KMS-11 (cell line): Measurements from ENCODE around the gene ENO3.

Experiments
- H2AFZ ChIP-seq: fragments of 200-600 bp; sonication (generic); 2 replicates; pipeline ENCODE4 v1.6.1; 2016; ENCODE audit warnings: antibody characterized with exemption, mixed run types, low read depth
- H3K27ac ChIP-seq: fragments of 200-600 bp; sonication (generic); 2 replicates; pipeline ENCODE4 v1.6.1; 2016; ENCODE audit warnings: mild to moderate bottlenecking, mixed run types
- H3K27me3 ChIP-seq: fragments of 200-600 bp; sonication (generic); 2 replicates; pipeline ENCODE4 v1.6.1; 2017; ENCODE audit warnings: mild to moderate bottlenecking, low read depth, mixed run types, moderate library complexity; ENCODE audit not compliant: insufficient read depth
- H3K36me3 ChIP-seq: fragments of 200-600 bp; sonication (generic); 2 replicates; pipeline ENCODE4 v1.6.1; 2017; ENCODE audit warnings: mild to moderate bottlenecking, mixed run types; ENCODE audit not compliant: insufficient read depth
- H3K4me1 ChIP-seq: fragments of 200-600 bp; sonication (generic); 2 replicates; pipeline ENCODE4 v1.6.1; 2016; ENCODE audit warnings: mild to moderate bottlenecking, low read depth, mixed run types; ENCODE audit not compliant: poor library complexity, severe bottlenecking
- H3K4me2 ChIP-seq: fragments of 200-600 bp; sonication (generic); 2 replicates; pipeline ENCODE4 v1.7.0; 2016; ENCODE audit warnings: mild to moderate bottlenecking, mixed run types
- H3K4me3 ChIP-seq: fragments of 200-600 bp; sonication (generic); IDR thresholded peaks from 2 replicates; pipeline ENCODE4 v1.6.1; 2017; ENCODE audit warnings: low read depth, low read length, mixed read lengths; ENCODE audit not compliant: insufficient read depth
- H3K79me2 ChIP-seq: fragments of 200-600 bp; sonication (generic); 2 replicates; pipeline ENCODE4 v1.6.1; 2016; ENCODE audit warnings: low read depth, mixed run types; ENCODE audit not compliant: insufficient read depth
- H3K9ac ChIP-seq: fragments of 200-600 bp; sonication (generic); 2 replicates; pipeline ENCODE4 v1.6.1; 2016; ENCODE audit warnings: mild to moderate bottlenecking, mixed run types
- H4K20me1 ChIP-seq: fragments of 200-600 bp; sonication (generic); 2 replicates; pipeline ENCODE4 v1.6.1; 2016; ENCODE audit warnings: mild to moderate bottlenecking, mixed run types; ENCODE audit not compliant: insufficient read depth
- TF ChIP-seq, protein P1 (sequence below): fragments of 200-600 bp; sonication (generic); conservative IDR thresholded peaks from 2 replicates; pipeline ENCODE4 v1.6.1; 2017; ENCODE audit warnings: low read depth, mild to moderate bottlenecking, antibody characterized with exemption, low read length, moderate library complexity, mixed read lengths

The ENO3 gene

DNA sequence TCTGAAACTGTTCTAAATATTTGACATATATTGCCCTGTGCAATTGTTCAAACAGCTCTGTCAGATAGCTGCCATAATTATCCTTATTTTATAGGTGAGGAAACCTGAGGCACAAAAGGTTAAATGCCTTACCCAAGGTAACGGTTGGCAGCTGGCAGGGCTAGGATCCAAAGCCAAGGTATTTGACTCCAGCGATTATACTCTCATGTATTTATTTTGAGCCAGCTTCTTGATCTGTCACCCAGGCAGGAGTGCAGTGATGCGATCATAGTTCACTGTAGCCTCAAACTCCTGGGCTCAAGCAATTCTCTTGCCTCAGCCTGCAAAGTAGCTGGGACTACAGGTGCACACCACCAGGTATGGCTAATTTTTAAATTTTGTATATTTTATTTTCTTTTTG lies 7.2 kb downstream of the ENO3 start:
- H3K4me3 ChIP-seq: no peak overlapping the region
- H4K20me1 ChIP-seq: no peaks in the 10 kb centered on the region
- H3K4me2 ChIP-seq: no peak overlapping the region
- no peaks in the 10 kb centered on the region for H3K36me3 ChIP-seq
- no peak overlapping the region for H3K9ac ChIP-seq
- H3K27me3 ChIP-seq: no peaks in the 10 kb centered on the region
- H3K79me2 ChIP-seq: no peaks in the 10 kb centered on the region
- no peak overlapping the region for H2AFZ ChIP-seq
- TF ChIP-seq, protein P1, sequence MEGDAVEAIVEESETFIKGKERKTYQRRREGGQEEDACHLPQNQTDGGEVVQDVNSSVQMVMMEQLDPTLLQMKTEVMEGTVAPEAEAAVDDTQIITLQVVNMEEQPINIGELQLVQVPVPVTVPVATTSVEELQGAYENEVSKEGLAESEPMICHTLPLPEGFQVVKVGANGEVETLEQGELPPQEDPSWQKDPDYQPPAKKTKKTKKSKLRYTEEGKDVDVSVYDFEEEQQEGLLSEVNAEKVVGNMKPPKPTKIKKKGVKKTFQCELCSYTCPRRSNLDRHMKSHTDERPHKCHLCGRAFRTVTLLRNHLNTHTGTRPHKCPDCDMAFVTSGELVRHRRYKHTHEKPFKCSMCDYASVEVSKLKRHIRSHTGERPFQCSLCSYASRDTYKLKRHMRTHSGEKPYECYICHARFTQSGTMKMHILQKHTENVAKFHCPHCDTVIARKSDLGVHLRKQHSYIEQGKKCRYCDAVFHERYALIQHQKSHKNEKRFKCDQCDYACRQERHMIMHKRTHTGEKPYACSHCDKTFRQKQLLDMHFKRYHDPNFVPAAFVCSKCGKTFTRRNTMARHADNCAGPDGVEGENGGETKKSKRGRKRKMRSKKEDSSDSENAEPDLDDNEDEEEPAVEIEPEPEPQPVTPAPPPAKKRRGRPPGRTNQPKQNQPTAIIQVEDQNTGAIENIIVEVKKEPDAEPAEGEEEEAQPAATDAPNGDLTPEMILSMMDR: no peak
- H3K4me1 ChIP-seq: no peaks in the 10 kb centered on the region
- H3K27ac ChIP-seq: no peak overlapping the region

DNA sequence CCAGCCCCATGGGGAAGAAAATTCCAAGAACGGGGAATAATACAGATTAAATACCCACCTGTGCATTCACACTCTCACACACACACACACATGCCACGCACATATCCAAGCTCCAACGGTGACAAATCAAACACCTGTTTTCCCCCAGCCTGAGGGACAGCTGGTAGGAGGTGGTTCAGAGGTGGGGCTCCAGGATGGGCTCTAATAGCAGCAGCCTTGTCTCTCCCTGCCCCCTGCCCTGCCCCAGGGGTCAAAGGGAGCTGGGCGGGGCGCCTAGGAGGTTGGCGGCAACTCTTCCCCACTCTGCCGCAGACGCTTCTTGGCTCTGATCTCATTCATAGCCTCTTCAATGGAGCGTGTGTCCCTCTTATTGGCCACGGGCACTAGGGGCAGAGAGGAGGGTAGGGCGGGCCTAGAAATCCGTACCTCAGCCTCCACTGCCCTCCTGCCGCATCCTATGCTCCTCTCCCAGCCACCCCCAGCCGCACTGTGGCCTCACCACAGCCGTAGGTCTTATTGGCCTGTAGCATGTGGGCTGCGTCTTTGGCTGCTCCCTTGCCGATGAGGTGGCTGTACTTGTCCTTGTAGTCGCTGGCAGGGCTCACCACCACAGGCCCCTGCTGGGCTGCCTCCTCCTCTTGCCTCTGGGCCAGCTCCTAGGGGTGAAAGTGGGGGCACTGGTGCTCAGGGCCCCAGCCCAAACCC lies 8.5 kb downstream of the ENO3 start:
- no peak overlapping the region for H3K4me2 ChIP-seq
- TF ChIP-seq, protein P1: no peak

DNA sequence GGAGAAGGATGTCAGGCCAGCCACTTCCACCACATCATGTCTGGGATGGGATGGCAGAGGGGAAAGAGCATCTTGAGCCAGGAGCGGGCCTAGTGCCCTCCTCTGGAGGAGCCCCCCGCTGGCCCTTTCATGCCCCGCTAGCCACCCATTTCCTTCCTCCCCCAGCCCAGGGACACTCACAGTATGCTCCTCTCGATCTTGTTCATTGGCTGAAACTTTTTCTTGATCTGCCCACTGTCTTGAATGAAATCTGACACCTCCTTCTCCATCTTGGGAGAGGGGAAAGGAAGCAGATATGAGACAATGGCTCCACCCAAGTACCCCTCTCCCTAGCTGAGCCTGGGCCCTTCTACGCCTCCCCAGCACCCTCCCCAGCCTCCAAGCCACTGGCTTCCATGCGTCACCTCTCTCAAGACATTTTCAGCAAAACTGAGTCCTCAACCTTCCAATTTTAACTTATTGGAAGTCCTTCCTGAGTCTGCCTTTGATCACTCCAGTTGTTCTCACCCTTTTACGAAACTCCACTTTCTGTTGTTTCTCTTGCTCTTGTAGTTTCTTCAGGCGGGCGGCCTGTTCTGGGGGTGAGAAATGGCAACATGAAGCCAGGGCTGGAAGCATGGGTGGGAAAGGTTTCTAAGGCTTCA lies 9.5 kb downstream of the ENO3 start:
- no peaks in the 10 kb centered on the region for H4K20me1 ChIP-seq
- H3K27me3 ChIP-seq: no peaks in the 10 kb centered on the region
- no peak overlapping the region for H2AFZ ChIP-seq
- TF ChIP-seq, protein P1: no peak
- H3K36me3 ChIP-seq: no peaks in the 10 kb centered on the region
- no peak overlapping the region for H3K27ac ChIP-seq
- H3K4me3 ChIP-seq: no peak overlapping the region
- no peak overlapping the region for H3K9ac ChIP-seq
- H3K79me2 ChIP-seq: no peaks in the 10 kb centered on the region
- no peaks in the 10 kb centered on the region for H3K4me1 ChIP-seq
- no peak overlapping the region for H3K4me2 ChIP-seq

More for the DNA sequence above, 8.5 kb downstream of the ENO3 start:
- no peaks in the 10 kb centered on the region for H3K36me3 ChIP-seq
- H3K4me3 ChIP-seq: no peak overlapping the region
- no peaks in the 10 kb centered on the region for H3K79me2 ChIP-seq
- no peak overlapping the region for H3K9ac ChIP-seq
- H3K4me1 ChIP-seq: no peaks in the 10 kb centered on the region
- H3K27me3 ChIP-seq: no peaks in the 10 kb centered on the region
- H2AFZ ChIP-seq: no peak overlapping the region
- H3K27ac ChIP-seq: no peak overlapping the region
- H4K20me1 ChIP-seq: no peaks in the 10 kb centered on the region

DNA sequence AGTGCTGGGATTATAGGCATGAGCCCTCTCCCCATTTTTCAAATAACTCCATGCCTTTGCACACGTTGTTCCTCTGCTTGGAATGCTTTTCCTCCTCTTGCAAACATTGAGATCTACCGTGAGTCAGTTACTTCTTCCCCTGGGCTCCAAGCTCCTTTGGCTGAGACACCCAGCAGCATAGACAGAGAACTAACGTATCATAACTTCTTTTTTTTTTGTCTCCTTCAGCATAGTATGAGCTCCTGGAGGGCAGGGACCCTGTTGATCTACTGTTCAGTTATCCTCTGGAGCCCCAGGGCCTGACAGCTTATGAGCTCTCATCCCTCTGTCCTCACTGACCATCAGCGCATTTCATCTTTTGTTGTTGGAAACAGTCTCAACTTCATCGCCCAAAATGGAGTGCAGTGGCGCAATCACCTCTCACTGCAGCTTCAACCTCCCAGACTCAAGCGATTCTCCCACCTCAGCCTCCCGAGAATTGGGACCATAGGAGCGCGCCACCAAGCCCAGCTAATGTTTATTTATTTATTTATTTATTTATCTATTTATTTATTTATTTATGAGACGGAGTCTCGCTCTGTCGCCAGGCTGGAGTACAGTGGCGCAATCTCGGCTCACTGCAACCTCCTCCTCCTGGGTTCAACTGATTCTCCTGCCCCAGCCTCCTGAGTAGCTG lies 14.5 kb downstream of the ENO3 start:
- H3K4me2 ChIP-seq: no peak overlapping the region
- no peaks in the 10 kb centered on the region for H4K20me1 ChIP-seq
- H3K36me3 ChIP-seq: no peaks in the 10 kb centered on the region
- no peak overlapping the region for H3K27ac ChIP-seq
- H3K9ac ChIP-seq: no peak overlapping the region
- H3K79me2 ChIP-seq: no peaks in the 10 kb centered on the region
- no peak overlapping the region for H2AFZ ChIP-seq
- no peak overlapping the region for H3K4me3 ChIP-seq
- H3K27me3 ChIP-seq: no peaks in the 10 kb centered on the region
- H3K4me1 ChIP-seq: no peaks in the 10 kb centered on the region
- TF ChIP-seq, protein P1: no peak
